Measurements from ENCODE around the gene POU4F3. TPM values are rescaled to one million over a fixed set of nuclear protein-coding genes. Genes with fewer than 3 reads are reported as not detected.

Gene POU4F3
- total RNA-seq, 6 donors from 2014 or later, result 0.10 to 0.55 (median 0.30) TPM; not detected in 3

- Histone ChIP-seq H3K27me3 (peaks cover 0 to 3% (median 0%) of the 10 kb centered on the region in 4 donors), H3K27ac (no peak overlapping the region), H3K9me3 (no peaks in the 10 kb centered on the region), H3K4me3 (no peak overlapping the region), H3K4me1 (no peaks in the 10 kb centered on the region), H3K36me3 (no peaks in the 10 kb centered on the region)
- TF ChIP-seq POLR2AphosphoS5 (IDR thresholded peaks at IDR 0.05) (no peak), CTCF (IDR thresholded peaks at IDR 0.05) (no peak), EP300 (IDR thresholded peaks at IDR 0.05) (no peak), POLR2A (IDR thresholded peaks at IDR 0.05) (no peak)
- 5 to 9% methylated on average over 2 of the region's 2 CpGs for WGBS, 2 donors
- DNase-seq (no peak), ATAC-seq (ENCODE audit: low FRiP score in 2 of 2) (no peak)
Observed at GRCh38 chr5:146331423-146331822, 7.2 kb upstream of the POU4F3 start.

DNA sequence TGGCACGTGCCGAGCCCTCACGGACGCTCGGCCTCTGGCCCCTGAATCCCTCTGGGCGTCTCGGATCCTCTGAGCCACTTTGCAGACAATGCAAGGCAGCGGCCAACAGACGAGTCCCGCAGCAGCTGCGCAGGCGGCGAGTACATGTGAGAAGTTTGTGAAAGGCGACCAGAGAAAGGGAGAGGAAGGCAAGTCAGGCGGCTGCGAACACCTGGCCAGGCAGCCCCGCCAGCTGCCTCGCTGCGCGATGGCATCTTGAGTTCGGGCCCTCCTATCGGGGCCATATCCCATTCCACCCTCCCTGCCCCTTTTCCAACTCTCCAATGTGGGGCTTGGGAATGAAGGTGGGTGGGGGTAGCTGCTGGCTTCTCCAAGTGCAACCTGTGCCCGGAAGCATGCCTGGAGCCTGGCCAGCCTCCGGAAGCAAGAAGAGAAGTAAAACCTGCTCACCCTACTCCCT is 4.5 kb upstream of the POU4F3 start:
- Histone ChIP-seq H3K27ac (no peak overlapping the region), H3K27me3 (peaks cover 0 to 18% (median 7%) of the 10 kb centered on the region in 4 donors), H3K9me3 (no peaks in the 10 kb centered on the region), H3K36me3 (no peaks in the 10 kb centered on the region), H3K4me3 (no peak overlapping the region), H3K4me1 (peaks cover 0 to 10% (median 0%) of the 10 kb centered on the region in 4 donors)
- DNase-seq, result peak in 1 of 2 donors; percentile 69
- no peak for TF ChIP-seq CTCF (IDR thresholded peaks at IDR 0.05)
- TF ChIP-seq POLR2A (IDR thresholded peaks at IDR 0.05), result no peak
- 3 to 20% methylated on average over 1 to 24 of the region's 24 CpGs for WGBS, 2 donors
- no peak for ATAC-seq (ENCODE audit: low FRiP score in 2 of 2)

DNA sequence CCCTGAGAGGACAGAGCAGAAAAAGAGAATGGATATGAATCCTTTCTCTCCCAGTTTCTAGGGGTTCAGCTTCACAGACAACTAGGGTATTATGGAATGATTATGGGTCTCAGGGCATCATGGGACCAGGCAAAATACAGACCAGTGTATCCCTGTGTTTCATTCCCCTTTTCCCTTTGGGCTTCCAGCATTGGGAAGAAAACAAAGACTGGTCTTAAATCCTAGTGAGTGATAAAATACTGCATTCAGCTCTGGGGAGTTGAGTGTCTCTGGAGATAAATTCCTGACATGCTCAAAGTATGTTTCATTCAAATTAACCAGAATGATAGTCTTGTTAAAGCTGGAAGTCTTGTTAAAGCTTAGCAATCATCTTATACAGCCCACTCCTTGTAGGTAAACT is 2.4 kb upstream of the POU4F3 start:
- Histone ChIP-seq H3K27me3 (peaks cover 0 to 38% (median 17%) of the 10 kb centered on the region in 4 donors), H3K36me3 (no peaks in the 10 kb centered on the region), H3K4me3 (no peak overlapping the region), H3K9me3 (no peaks in the 10 kb centered on the region), H3K4me1 (peaks cover 0 to 22% (median 4%) of the 10 kb centered on the region in 4 donors), H3K27ac (no peak overlapping the region)
- no peak for TF ChIP-seq EP300 (IDR thresholded peaks at IDR 0.05)
- no peak for TF ChIP-seq CTCF (IDR thresholded peaks at IDR 0.05)
- TF ChIP-seq POLR2A (IDR thresholded peaks at IDR 0.05), result no peak
- DNase-seq (no peak), ATAC-seq (ENCODE audit: low FRiP score in 2 of 2) (no peak)

DNA sequence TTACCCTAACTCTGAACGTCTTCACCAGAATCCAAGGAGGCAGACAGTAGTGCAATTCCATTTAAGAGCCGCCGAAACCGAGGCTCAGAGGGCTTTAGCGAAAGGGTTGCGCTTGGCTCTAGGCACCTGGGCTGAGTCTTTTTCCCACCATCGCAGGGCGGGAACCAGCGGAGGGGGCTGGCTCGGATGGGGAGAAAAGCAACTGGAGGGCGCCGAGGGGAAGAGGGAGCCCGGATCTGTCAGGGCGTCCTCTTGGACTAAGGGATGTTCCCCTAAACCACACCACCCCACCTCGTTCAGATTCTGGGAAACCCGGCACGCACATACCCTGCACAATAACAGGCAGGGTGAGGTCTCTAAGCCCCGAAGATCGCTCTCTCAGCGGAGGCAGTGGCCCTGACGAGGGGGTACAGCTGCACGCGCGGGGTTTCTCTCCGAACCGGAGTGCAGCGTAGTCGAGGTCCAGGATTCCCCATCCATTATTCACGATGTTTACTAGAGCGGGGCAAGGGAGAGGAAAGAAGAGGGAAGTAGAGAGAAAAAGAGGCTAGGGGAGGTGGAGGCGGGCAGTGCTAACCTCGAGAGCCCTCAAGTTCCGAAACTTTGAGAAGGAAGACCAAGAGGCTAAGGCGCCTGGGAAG is 1.3 kb upstream of the POU4F3 start:
- ATAC-seq (ENCODE audit: low FRiP score in 2 of 2) (no peak), DNase-seq (peak in 1 of 2 donors; percentile 28)
- H3K27me3 ChIP-seq, result peaks cover 0 to 50% (median 22%) of the 10 kb centered on the region in 4 donors
- no peak overlapping the region for H3K4me3 ChIP-seq
- no peak overlapping the region for H3K27ac ChIP-seq
- WGBS, 2 donors, result 2 to 4% methylated on average over 17 to 34 of the region's 34 CpGs
- TF ChIP-seq POLR2AphosphoS5 (IDR thresholded peaks at IDR 0.05) (no peak), POLR2A (IDR thresholded peaks at IDR 0.05) (no peak), EP300 (IDR thresholded peaks at IDR 0.05) (no peak)
- H3K36me3 ChIP-seq, result no peaks in the 10 kb centered on the region
- peaks cover 0 to 22% (median 4%) of the 10 kb centered on the region in 4 donors for H3K4me1 ChIP-seq
- H3K9me3 ChIP-seq, result no peaks in the 10 kb centered on the region

DNA sequence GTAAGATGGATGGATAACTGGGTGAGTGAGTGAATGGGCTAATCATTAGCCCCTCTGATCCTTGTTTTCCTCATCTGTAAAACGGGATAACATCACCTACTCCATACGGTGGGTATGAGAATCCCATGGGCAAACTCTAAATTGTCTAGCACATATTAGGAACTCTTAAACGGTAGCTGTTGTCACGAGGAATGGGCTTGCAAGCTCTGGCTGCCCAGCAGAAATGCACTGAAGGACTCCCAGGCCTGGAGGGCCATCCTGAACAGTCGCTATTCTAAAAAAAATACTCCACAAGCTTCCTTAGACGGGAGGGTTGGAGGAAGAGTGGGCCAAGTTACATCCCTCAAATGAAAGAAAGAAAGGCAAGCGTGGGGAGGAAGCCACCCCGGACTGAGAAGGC is 711 bp upstream of the POU4F3 start:
- no peak for ATAC-seq (ENCODE audit: low FRiP score in 2 of 2)
- Histone ChIP-seq H3K36me3 (no peaks in the 10 kb centered on the region), H3K4me3 (no peak overlapping the region), H3K27ac (no peak overlapping the region), H3K9me3 (no peaks in the 10 kb centered on the region), H3K27me3 (peaks cover 0 to 54% (median 24%) of the 10 kb centered on the region in 4 donors), H3K4me1 (peaks cover 0 to 22% (median 4%) of the 10 kb centered on the region in 4 donors)
- 2% methylated on average over 8 of the region's 8 CpGs for WGBS, 2 donors
- TF ChIP-seq EP300 (IDR thresholded peaks at IDR 0.05) (no peak), POLR2AphosphoS5 (IDR thresholded peaks at IDR 0.05) (no peak)
- no peak for DNase-seq
